Measurements from ENCODE around the gene APPBP2.
"Not testable (repeated sequence)": the region's sequence is repeated elsewhere in the genome, so short reads cannot be mapped to it uniquely, and the experiment has no call there.

Gene APPBP2, protein sequence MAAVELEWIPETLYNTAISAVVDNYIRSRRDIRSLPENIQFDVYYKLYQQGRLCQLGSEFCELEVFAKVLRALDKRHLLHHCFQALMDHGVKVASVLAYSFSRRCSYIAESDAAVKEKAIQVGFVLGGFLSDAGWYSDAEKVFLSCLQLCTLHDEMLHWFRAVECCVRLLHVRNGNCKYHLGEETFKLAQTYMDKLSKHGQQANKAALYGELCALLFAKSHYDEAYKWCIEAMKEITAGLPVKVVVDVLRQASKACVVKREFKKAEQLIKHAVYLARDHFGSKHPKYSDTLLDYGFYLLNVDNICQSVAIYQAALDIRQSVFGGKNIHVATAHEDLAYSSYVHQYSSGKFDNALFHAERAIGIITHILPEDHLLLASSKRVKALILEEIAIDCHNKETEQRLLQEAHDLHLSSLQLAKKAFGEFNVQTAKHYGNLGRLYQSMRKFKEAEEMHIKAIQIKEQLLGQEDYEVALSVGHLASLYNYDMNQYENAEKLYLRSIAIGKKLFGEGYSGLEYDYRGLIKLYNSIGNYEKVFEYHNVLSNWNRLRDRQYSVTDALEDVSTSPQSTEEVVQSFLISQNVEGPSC

DNA sequence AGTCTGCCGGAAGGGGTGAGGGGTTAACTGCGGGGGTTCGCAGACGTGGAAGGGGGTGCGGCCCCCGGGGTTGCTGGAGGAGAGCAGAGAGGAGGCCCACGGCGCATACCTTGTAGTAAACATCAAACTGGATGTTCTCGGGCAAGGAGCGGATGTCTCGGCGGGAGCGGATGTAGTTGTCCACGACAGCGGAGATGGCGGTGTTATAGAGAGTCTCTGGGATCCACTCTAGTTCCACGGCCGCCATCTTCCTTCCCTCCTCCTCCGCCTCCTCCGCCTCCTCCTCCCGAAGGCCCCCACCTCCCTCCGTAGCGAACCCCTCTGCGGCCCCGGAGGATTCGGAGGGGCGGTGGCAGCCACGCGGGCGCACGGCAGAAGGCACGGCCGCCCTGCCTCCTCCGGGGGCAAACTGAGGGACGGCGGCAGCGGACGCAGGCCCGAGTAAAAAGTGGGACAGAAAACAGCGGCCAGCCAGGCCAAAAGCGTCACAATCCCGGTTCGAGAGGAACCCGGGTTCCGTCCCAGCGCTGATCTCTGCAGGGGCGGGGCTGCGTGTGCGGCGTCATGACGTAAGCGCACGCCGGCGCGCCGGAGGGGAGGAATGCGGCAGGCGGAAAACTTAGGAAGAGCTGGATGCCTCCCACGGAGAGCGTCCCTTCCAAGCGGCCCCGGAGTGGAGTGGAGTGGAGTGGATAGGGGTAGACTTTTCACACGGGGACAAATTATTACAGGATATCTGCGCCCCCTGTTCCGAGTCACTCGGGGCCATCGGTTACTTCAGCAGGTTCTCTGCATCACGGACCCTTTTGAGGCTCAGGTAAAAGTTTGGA lies at the start of gene APPBP2:
Gene APPBP2 (minus strand): TSS at position 558 of the 830 bp plus-strand sequence. CDS start 311 bp downstream, at position 247.
- peak; percentile 62 to 64 for DNase-seq

DNA sequence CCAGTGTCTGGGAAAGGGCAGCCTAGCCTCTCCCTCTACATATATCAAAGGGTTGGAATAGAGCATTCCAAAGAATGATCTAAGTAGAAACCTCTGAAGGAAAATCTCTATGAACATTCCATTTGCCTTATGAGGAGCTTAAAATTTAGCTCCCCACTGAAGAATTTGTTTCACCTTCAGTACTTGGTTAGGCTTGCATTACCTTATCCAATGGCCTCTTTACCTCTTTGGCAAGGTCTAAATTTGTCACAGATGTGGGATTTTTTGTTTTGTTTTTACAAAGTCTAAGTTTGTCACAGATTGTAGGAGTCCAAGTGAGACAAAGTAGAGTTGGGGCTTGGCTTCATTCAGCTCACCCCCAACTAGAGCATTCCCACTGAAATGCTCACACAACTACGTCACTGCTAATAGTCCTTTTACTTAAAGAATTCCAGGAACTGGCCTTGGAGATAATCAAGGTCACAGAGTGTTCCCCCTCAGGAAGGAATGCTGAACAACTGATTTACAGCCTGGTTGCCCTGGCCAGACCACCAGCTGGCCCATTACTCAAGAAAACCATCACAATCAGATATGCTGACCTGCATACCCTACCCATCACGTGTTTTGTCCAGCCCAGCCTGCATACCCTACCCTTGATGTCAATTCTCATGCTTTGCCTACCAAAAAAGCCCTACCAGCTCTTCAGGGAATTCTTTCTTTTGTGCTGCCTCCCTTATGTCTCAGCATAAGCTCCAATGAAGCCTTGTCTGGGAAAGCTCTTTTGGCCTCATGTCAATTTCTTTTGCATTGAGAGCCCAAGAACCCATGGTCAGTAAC lies 47.4 kb upstream of the APPBP2 start:
- no peak for DNase-seq

DNA sequence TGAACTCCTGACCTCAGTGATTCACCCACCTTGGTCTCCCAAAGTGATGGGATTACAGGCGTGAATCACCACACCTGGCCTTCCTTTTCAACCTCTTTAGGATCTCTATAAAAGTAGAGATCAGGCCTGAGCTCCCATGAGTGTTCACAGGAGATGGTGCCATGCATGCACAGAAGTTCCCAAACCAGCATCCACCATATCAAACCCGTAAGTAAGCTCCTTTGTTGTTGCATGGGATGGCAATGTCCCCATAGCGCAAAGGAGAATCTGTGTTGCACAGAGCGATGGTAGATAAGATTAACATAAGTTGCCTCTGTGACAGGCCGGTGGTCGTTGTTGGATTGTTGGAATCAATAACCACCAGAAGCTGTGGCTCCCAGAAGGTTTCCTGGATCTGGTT lies 39.2 kb upstream of the APPBP2 start:
- DNase-seq: no peak

DNA sequence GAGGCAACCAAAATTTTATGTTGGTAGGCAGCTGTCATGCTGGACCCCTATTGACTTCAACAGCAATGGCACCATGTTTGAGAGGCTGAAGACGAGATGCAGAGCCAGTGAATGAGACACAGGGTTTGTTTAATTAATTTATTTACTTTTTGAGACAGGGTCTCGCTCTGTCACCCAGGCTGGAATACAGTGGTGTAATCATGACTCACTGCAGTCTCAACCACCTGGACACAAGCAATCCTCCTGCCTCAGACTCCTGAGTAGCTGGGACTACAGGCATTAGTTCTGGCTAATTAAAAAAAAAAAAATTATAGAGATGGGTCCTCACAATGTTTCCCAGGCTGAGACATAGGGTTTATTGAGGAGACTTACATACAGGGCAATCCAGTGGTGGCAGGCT lies 37.7 kb upstream of the APPBP2 start:
- no peak for DNase-seq

DNA sequence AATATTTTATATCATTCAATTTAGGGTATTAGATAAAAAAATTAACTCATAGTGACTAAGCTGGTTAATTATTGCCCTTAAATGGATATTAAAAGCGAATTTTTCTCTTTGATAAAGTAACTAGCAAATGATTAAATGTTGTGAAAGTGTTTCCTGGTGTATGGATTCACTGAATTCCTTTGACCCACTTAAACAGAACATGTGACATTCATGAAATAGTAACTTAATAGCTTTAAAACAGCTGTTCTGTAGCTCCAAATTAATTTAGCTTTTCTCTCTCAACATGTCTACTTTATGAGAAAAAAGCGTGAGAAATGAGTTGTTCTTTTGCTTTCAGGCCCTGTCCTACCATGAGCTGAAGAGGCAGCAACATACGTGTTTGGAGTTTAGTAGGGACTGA lies 36.4 kb upstream of the APPBP2 start:
- DNase-seq: no peak

DNA sequence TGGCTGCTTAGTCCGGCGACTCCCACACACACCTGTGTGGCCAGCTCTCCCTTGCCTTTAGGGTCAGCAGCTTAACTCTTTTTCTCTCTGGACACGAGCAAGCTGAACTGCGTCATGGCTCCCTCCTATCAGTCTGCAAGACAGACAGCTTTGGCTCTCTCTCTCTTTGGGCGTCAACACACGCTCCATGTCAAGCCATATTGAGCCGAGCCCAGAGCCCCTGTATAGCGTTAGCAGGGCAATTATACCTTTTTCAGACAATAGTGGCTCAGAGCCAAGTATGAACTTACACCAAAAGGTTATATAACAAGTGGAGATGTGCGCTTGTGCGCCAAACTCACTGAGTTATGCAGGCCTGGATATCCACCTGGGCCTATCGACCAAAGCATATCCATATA lies 34.8 kb upstream of the APPBP2 start:
- DNase-seq: no peak

DNA sequence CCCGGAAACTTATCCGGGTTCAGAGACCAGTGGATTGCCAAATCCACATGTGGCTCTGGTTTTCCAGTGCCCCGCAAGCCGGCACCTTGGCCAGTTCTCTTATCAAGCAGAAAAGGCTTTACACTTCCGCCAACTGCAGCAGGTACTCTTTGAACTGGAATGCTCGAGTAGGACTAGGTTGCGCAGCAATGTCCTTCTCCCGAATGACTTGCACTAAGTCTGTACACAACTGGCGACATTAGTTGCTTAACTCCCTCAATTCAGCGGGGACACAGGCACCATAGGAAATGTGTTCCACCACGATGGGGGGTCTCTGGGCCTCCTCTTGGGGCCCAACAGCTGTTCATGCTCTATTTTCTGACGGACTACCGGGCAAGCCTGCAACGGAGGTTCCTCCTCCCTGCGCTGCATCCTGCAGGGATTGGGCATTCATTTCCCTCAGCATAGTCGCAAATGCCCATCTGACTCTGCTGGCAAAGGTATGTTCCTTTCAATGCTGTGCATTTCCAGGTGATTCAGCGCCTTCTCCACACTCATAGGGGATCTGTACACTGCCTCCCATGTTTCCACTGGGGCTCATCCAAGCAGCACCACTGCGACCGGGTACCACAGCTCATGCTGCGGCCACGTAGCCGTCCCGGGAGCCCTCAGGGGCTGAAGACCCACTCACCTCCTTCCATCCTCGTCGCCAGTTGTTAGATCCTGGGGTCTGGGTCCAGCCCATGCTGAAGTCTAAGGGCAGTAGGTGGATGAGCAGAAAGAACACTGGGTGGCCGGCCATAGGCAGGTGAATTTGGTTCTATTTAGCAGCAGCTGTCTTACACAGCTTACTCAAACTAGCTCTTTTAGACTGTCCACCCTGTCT lies 34.2 kb upstream of the APPBP2 start:
- no peak for DNase-seq

DNA sequence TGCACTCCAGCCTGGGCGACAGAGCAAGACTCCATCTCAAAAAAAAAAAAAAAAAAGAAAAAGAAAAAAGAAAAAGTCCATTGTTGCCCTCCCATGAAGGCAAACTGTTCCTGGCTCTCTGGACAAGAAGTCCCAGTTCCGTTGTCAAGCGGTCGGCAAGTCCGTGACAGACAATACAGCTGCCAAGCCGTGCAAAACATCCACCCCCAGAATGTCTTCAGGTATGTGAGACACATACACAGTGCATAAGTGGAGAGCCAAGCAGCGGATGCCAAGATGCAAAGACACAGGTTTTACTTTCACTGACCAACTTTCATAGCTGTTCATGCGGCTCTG lies 33.6 kb upstream of the APPBP2 start:
- DNase-seq: no peak

DNA sequence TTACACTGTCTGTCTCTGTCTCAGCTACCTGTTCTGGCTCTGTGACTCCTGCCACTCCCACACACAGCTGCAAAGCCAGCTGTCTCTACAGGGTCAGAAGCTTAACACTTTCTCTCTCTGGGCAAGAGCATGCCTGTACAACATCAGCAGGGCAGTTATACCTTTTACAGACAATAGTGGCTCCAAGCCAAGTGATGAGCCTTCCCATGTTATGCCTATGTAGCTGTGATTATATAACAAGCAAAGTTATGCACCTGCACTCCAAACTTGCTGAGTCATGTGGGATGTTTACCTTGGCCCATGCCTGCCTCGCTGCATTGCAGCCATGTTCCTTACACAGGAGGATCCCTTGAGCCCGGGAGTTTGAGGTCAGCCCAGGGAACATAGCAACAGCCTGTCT lies 31.8 kb upstream of the APPBP2 start:
- no peak for DNase-seq

DNA sequence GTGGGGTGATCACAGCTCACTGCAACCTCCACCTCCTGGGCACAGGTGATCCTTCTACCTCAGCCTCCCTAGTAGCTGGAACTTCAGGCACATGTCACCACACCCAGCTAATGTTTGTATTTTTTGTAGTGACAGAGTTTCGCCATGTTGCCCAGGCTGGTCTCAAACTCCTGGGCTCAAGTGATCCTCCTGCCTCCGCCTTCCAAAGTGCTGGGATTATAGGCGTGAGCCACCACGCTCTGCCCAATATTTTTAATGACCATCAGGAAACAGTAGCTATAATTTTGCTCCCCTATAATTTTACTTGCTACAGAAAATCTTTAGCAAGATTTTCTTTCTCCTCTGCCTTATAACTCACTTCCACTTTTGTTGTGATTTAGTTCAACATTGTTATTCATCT lies 29.7 kb upstream of the APPBP2 start:
- DNase-seq: no peak

DNA sequence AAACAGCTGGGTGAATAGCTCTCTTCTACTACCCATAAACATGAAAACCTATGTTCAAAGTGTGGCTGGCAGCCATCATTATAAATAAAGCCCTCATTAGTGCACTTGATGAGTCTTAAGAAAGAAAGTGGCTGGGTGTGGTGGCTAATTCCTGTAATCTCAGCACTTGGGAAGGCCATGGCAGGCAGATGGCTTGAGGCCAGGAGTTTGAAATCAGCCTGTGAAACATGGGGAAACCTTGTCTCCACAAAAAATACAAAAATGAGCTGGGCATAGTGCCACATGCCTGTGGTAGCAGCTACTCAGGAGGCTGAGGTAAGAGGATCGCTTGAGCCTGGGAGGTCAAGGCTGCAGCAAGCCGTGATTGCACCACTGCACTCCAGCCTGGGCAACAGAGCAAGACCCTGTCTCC lies 28.3 kb upstream of the APPBP2 start:
- DNase-seq: no peak

DNA sequence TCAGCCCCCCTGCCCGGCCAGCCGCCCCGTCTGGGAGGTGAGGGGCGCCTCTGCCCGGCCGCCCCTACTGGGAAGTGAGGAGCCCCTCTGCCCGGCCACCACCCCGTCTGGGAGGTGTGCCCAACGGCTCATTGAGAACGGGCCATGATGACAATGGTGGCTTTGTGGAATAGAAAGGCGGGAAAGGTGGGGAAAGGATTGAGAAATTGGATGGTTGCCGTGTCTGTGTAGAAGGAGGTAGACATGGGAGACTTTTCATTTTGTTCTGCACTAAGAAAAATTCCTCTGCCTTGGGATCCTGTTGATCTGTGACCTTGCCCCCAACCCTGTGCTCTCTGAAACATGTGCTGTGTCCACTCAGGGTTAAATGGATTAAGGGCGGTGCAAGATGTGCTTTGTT lies 26.2 kb upstream of the APPBP2 start:
- not testable (repeated sequence) for DNase-seq

DNA sequence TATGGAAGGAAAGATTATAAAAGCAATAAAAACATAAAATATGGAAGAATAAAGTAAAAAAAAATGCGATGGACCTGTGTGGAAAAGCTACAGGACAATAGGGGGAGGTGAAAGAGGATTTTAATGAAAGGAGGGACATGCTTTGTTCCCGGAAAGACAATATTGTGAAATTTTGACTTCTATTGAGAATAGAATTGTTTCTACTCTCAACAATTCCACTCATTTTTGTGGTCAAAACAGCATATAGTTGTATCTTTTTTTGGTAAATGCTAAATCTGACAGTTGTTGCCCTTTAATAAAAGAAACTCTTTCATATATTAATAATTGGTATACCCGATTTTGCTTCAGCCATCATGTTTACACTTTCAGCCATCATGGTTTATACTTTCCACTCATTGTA lies 22.9 kb upstream of the APPBP2 start:
- no peak for DNase-seq

DNA sequence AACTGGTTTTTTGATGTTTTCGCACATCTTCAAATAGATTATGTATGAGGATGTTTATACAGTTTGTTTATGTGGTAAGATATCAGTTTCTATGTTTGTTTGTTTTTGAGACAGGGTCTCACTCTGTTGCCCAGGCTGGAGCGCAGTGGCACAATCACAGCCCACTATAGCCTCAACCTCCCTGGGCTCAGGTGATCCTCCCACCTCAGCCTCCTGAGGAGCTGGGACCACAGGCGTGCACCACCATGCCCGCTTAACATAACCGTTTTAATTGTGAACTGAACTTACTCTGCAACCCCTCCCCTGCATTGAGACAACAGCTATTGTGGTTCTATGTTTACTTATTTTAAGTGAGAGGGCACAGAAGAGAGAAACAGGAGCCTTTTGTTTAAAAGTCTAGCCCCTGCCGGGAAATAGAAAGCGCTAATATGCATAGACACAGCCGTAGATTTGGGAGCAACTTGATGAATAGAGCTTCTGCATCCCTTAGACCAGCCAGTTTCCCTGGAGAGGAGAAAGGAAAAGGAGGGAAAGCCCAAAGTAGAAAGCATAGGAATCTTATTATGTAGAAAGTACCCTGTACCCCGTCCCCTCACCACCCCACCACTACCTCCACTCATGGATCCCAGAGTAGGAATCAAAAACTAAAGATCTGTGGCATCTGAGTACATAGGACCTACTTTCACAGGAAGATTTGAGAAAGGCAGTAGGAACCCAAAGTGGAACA lies 19.6 kb upstream of the APPBP2 start:
- no peak for DNase-seq

DNA sequence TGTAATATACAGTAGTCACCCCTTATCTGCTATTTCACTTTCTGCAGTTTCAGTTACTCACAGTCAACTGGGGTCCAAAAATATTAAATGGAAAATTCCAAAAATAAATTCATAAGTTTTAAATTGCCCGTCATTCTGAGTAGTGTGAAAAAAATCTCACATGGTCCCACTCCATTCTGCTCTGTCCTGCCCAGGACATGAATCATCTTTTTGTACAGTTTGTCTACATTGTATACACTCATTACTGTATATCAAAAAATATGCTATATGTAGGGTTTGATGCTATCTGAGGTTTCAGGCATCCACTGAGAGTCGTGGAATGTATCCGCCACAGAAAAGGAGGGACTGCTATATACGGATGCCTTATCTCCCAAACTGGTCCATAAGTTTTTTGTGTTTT lies 16.0 kb upstream of the APPBP2 start:
- no peak for DNase-seq

DNA sequence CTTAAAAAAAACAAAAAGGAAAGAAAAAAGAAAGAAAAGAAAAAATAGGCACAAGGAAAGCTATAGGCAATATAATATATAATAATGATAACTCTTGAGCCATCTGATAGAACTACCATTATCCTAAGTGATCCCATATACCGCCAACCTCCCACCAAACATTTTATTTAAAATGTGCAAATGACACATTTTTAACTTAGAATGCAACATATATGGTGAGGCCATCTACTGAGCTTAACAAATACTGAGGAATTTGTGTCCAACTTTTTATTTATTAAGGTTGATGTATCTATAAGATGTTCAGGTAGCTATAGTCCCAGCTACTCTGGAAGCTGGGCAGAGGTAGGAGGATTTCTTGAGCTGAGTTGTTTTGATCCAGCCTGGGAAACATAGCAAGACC lies 14.4 kb upstream of the APPBP2 start:
- DNase-seq: no peak

DNA sequence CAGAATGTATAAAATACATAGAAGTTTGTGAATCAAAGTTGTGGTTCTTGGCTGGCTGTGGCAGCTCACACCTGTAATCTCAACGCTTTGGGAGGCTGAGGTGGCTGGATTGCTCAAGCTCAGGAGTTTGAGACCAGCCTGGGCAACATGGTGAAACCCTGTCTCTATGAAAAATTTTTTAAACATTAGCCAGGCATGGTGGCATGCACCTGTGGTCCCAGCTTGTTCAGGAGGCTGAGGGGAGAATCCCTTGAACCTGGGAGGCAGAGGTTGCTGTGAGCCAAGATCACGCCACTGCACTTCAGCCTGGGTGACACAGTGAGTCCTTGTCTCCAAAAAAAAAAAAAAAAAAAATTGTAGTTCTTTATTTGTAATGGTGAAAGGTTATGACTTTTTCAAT lies 13.8 kb upstream of the APPBP2 start:
- no peak for DNase-seq

DNA sequence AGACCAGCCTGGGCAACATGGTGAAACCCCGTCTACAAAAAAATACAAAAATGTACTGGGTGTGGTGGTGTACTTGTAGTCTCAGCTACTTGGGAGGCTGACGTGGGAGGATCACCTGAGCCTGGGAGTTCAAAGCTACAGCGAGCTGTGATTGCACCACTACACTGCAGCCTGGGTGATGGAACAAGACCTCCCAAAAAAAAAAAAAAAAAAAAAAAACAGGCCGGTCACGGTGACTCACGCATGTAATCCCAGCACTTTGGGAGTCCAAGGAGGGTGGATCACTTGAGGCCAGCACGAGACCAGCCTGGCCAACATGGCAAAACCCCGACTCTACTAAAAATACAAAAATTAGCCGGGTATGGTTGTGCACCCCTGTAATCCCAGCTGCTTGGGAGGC lies 12.7 kb upstream of the APPBP2 start:
- DNase-seq: no peak

DNA sequence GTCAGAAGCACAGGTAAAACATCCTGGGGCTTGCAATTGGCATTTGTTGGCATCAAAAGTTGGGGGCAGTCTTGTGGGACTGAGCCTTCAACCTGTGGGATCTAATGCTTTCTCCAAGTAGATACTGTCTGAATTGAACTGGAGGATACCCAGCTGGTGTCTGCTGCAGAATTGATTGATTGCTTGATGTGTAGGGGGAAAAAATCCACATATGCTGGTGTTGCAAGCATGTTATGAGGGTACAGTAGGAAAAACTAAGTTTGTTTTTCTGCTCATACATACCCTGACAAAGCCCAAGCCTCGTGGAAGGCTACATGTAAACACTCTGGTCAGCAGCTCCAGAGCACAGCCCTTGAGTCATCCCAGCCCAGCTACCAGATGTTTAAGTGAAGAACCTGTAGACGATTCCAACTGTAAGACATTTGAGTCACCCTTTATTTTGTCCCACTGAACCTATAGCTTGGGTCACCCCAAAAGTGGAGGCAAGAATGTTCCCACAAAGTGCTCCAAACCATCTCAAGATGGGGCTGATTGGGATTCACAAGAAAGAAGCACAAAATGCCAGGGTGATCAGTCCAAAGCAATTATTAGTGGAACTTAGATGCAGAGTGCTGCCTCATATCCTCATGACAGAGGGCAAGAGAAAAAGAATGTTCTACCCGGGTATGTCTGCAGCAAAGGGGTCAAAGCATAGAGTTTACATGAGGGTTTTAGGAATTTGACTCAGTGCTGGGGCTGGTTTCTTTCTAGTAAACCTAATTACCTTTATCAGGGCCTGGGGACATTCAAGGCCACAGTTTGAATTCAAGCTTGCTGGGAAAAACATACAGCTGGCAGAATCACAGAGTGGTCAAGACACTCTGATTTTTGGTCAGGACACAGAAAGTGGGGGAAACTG lies 9.6 kb upstream of the APPBP2 start:
- no peak for DNase-seq

DNA sequence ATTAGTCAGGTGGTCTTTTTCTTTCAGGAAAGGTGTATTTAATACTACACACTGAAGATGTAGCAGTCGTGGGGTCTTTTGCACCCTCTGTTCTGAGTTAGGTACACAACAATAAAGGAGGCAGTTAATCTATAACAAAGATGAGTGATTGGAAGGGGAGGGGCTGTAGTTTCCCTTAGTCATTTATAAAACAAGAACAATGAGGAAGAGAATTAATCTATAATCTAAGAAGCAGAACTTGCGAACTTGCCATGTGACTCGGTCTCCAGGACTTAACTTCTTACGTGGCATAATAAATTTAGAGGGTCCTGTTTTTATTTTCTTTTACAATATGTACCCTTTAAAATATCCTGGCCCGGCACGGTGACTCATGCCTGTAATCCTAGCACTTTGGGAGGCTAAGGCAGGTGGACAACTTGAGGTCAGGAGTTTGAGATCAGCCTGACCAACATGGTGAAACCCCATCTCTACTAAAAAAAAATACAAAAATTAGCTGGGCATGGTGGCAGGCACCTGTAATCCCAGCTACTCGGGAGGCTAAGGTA lies 8.6 kb upstream of the APPBP2 start:
- DNase-seq: no peak
